ENCODE measurements around the gene ASCC1.

DNA sequence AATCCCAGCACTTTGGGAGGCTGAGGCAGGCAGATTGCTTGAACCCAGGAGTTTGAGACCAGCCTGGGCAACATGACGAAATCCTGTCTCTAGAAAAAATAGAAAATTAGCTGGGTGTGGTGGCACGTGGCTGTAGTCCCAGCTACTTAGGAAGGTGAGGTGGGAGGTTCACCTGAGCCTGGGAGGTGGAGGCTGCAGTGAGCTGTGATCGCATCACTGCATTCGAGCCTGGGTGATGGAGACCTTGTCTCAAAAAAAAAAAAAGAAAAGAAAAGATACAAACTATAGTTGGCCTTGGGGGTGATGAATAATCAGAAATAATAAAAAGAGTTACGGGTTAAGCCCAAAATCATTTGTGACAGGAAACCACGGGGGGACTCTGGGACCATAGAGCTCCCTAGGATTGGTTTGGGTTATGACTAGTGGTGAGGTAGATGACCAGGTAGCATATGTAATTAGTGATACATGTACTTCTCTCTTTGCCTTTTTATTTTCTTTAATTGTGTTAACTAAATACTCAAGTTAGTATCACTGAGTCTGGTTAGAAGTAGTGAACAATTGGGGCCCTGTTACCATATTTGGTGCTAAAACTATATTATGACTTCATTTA, 10.4 kb upstream of the ASCC1 start:
- TF ChIP-seq, protein P1, sequence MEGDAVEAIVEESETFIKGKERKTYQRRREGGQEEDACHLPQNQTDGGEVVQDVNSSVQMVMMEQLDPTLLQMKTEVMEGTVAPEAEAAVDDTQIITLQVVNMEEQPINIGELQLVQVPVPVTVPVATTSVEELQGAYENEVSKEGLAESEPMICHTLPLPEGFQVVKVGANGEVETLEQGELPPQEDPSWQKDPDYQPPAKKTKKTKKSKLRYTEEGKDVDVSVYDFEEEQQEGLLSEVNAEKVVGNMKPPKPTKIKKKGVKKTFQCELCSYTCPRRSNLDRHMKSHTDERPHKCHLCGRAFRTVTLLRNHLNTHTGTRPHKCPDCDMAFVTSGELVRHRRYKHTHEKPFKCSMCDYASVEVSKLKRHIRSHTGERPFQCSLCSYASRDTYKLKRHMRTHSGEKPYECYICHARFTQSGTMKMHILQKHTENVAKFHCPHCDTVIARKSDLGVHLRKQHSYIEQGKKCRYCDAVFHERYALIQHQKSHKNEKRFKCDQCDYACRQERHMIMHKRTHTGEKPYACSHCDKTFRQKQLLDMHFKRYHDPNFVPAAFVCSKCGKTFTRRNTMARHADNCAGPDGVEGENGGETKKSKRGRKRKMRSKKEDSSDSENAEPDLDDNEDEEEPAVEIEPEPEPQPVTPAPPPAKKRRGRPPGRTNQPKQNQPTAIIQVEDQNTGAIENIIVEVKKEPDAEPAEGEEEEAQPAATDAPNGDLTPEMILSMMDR (IDR thresholded peaks at IDR 0.05 in 8 of 11, conservative IDR thresholded peaks at IDR 0.05 in 3 of 11), result no peak
- TF ChIP-seq POLR2A (IDR thresholded peaks at IDR 0.05) (no peak), POLR2AphosphoS5 (IDR thresholded peaks at IDR 0.05) (no peak)

Data from spleen (tissue), 7 donors.